IMR-90 (cell line): ENCODE measurements around the gene SWAP70.

ENCODE experiments used
- BHLHE40 ChIP-seq: fragments of 150-350 bp; IDR thresholded peaks from 2 replicates; pipeline ENCODE4 v1.6.1; 2016; ENCODE audit warnings: mild to moderate bottlenecking, low read depth, low read length
- CEBPB ChIP-seq: IDR thresholded peaks from 2 replicates; pipeline ENCODE4 v1.6.1; 2012; ENCODE audit warnings: low read depth, low read length, improper control_type of control experiment
- FOS ChIP-seq: fragments of 150-350 bp; IDR thresholded peaks from 2 replicates; pipeline ENCODE4 v1.6.1; 2016; ENCODE audit warnings: low read depth, low read length
- MXI1 ChIP-seq: IDR thresholded peaks from 2 replicates; pipeline ENCODE4 v1.6.1; 2012; ENCODE audit warnings: low read depth, mild to moderate bottlenecking, low read length, moderate library complexity, borderline replicate concordance
- POLR2A ChIP-seq: IDR thresholded peaks from 2 replicates; pipeline ENCODE4 v1.6.1; 2012; ENCODE audit warnings: mild to moderate bottlenecking, low read depth, low read length
- RFX5 ChIP-seq: IDR thresholded peaks from 2 replicates; pipeline ENCODE4 v1.8.0; 2012; ENCODE audit warnings: low read depth, mild to moderate bottlenecking, low read length, moderate library complexity
- TF ChIP-seq, protein P1 (sequence below): conservative IDR thresholded peaks from 2 replicates; pipeline ENCODE4 v1.5.1; 2012; ENCODE audit warnings: mild to moderate bottlenecking, low read depth, low read length, improper control_type of control experiment
- TF ChIP-seq, protein P2 (sequence below): fragments of 150-350 bp; IDR thresholded peaks from 2 replicates; pipeline ENCODE4 v1.6.1; 2017; ENCODE audit warnings: mild to moderate bottlenecking, antibody characterized with exemption, low read length, low read depth

DNA sequence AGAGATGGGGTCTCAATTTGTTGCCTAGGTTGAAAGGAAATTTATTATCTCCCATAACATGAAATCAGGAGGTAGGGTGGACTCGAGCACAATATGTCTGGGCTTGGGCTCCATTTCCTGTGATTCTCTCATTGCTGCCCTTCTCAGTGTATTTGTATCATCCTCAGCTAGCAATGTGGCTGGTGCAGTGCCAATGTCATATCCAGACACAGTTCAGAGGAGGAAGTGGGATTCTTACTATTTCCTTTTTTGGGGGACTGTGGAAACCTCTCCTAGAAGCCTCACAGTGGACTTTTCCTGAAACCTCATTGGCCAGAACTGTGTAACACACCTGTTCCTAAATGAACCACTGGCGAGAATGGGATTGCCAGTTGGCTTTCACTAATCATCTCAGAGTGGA, 21.0 kb upstream of the SWAP70 start:
- TF ChIP-seq, protein P1, sequence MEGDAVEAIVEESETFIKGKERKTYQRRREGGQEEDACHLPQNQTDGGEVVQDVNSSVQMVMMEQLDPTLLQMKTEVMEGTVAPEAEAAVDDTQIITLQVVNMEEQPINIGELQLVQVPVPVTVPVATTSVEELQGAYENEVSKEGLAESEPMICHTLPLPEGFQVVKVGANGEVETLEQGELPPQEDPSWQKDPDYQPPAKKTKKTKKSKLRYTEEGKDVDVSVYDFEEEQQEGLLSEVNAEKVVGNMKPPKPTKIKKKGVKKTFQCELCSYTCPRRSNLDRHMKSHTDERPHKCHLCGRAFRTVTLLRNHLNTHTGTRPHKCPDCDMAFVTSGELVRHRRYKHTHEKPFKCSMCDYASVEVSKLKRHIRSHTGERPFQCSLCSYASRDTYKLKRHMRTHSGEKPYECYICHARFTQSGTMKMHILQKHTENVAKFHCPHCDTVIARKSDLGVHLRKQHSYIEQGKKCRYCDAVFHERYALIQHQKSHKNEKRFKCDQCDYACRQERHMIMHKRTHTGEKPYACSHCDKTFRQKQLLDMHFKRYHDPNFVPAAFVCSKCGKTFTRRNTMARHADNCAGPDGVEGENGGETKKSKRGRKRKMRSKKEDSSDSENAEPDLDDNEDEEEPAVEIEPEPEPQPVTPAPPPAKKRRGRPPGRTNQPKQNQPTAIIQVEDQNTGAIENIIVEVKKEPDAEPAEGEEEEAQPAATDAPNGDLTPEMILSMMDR = no peak
- TF ChIP-seq RFX5 (no peak), MXI1 (no peak), POLR2A (no peak), FOS (no peak), CEBPB (no peak), BHLHE40 (no peak)
- TF ChIP-seq, protein P2, sequence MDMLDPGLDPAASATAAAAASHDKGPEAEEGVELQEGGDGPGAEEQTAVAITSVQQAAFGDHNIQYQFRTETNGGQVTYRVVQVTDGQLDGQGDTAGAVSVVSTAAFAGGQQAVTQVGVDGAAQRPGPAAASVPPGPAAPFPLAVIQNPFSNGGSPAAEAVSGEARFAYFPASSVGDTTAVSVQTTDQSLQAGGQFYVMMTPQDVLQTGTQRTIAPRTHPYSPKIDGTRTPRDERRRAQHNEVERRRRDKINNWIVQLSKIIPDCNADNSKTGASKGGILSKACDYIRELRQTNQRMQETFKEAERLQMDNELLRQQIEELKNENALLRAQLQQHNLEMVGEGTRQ = no peak
